Mesothelial cell of epicardium (in vitro differentiated cells): Measurements from ENCODE around the gene C1QL1. TPM values are rescaled to one million over a fixed set of nuclear protein-coding genes. Genes with fewer than 3 reads are reported as not detected.

ENCODE experiments used
- DNase-seq, 2 experiments: peaks; one replicate each; pipeline ENCODE4 v3.0.0; 2021; ENCODE audit warnings: low spot score in 2 of 2; ENCODE audit not compliant: unreplicated experiment in 2 of 2
- H3K27ac Mint-ChIP-seq: 2 replicates; pipeline ENCODE4 v1.8.0; 2021; ENCODE audit warnings: mixed read lengths
- H3K27me3 Mint-ChIP-seq: 2 replicates; pipeline ENCODE4 v1.8.0; 2021; ENCODE audit warnings: low read depth, mixed read lengths
- H3K36me3 Mint-ChIP-seq: 2 replicates; pipeline ENCODE4 v1.8.0; 2021; ENCODE audit warnings: mixed read lengths
- H3K4me1 Mint-ChIP-seq: 2 replicates; pipeline ENCODE4 v1.8.0; 2021; ENCODE audit warnings: mixed read lengths
- H3K4me3 Mint-ChIP-seq: 2 replicates; pipeline ENCODE4 v1.8.0; 2021; ENCODE audit warnings: mild to moderate bottlenecking, moderate library complexity, mixed read lengths
- H3K9me3 Mint-ChIP-seq: 2 replicates; pipeline ENCODE4 v1.8.0; 2021; ENCODE audit warnings: mixed read lengths
- total RNA-seq: library from RNA; stranded (reverse); gene quantifications from 3 replicates; pipeline ENCODE4 v1.2.1, GENCODE V29; 2021
- TF ChIP-seq, protein P1 (sequence below): fragments of 200-600 bp; sonication (generic); IDR thresholded peaks from one replicate; pipeline ENCODE4 v1.5.0; 2021; ENCODE audit warnings: antibody characterized with exemption; ENCODE audit not compliant: unreplicated experiment

The C1QL1 gene
- total RNA-seq, 1 donor from 2014 or later = 3.0 TPM

DNA sequence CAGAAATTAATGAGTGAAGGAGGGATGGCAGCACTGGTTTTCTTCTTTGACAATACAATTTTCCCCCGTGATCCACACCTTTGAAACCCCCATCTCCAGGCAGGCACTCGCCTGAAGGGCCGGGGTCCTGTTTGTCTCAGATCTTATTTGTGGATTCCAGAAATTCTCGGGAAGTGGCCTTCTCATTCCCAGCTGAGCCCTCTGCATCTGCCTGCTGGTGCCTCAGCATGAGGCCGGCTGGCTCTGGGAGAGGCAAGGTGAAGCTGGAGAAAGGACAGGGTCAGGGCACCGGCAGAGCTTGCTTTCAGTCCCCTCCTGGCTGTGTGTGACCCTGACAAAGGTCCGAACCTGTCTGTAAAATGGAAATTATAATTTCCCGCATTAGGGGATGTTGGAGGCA is 35.8 kb upstream of the C1QL1 start:
- no peak for DNase-seq
- Mint-ChIP-seq H3K36me3 (no peaks in the 10 kb centered on the region), H3K27ac (no peak overlapping the region), H3K9me3 (peaks cover 11% of the 10 kb centered on the region), H3K27me3 (peaks cover 16% of the 10 kb centered on the region), H3K4me3 (no peak overlapping the region), H3K4me1 (peaks cover 13% of the 10 kb centered on the region)
- TF ChIP-seq, protein P1, sequence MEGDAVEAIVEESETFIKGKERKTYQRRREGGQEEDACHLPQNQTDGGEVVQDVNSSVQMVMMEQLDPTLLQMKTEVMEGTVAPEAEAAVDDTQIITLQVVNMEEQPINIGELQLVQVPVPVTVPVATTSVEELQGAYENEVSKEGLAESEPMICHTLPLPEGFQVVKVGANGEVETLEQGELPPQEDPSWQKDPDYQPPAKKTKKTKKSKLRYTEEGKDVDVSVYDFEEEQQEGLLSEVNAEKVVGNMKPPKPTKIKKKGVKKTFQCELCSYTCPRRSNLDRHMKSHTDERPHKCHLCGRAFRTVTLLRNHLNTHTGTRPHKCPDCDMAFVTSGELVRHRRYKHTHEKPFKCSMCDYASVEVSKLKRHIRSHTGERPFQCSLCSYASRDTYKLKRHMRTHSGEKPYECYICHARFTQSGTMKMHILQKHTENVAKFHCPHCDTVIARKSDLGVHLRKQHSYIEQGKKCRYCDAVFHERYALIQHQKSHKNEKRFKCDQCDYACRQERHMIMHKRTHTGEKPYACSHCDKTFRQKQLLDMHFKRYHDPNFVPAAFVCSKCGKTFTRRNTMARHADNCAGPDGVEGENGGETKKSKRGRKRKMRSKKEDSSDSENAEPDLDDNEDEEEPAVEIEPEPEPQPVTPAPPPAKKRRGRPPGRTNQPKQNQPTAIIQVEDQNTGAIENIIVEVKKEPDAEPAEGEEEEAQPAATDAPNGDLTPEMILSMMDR = no peak

DNA sequence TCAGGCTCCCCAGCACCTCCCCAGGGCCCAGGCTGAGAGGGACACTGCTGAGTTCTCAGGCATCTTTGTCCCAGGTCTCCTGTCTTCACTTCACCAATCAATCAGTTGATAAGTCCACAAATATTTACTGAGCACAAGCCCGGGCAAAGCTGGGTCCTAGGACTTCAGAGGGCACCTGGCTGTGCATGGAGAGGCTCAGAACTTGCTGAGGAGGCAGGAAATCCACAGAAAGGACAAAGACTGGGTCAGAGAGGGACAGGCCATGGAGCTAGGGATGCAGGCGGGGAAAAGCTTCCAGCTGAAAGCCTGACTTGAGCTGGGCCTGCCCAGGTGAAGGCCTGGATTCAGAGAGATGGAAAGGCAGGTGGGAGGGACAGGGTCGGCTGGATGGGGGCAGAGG is 33.2 kb upstream of the C1QL1 start:
- Mint-ChIP-seq H3K27me3 (peaks cover 14% of the 10 kb centered on the region), H3K9me3 (peaks cover 13% of the 10 kb centered on the region), H3K4me3 (no peak overlapping the region), H3K27ac (no peak overlapping the region), H3K4me1 (peaks cover 13% of the 10 kb centered on the region), H3K36me3 (no peaks in the 10 kb centered on the region)
- DNase-seq = no peak
- TF ChIP-seq, protein P1 = no peak

DNA sequence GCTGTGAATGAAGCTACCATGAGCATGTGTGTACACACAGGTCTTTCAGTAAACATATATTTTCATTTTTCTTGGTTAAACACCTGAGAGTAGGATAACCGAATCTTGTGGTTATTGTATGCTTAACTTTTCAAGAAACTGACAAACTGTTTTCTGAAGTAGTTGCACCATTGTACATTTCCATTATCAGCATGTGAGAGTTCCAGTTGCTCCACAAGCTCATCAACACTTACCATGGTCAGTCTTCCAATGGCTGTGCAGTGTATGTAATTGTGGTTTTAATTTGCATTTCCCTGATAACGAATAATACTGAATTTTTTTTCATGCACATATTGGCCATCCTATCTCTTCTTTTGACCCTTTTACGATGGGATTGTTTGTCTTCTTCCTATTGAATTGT is 31.3 kb upstream of the C1QL1 start:
- peaks cover 13% of the 10 kb centered on the region for H3K9me3 Mint-ChIP-seq
- H3K27me3 Mint-ChIP-seq = peaks cover 16% of the 10 kb centered on the region
- DNase-seq = no peak
- H3K36me3 Mint-ChIP-seq = no peaks in the 10 kb centered on the region
- peaks cover 13% of the 10 kb centered on the region for H3K4me1 Mint-ChIP-seq
- TF ChIP-seq, protein P1 = no peak
- H3K27ac Mint-ChIP-seq = no peak overlapping the region
- no peak overlapping the region for H3K4me3 Mint-ChIP-seq

DNA sequence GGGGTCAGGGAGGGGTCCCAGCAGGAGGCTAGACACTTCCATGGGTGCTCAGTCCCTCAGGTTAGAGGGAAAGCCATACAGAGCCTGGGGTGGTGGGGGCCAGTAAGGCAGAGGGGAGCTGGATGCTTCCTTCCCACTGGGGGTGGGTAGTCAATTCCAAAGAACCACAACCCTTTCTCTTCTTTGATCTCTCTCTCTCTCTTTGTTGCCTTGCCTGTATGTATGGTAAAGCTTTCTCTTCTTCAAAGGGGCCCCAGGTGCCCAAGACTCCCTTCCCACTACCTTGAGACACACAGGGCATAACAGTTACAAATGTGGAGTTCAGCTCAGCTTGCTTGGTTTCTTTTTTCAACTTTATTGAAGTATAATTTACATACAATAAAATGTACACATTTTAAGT is 30.5 kb upstream of the C1QL1 start:
- Mint-ChIP-seq H3K4me3 (no peak overlapping the region), H3K9me3 (peaks cover 13% of the 10 kb centered on the region), H3K4me1 (peaks cover 13% of the 10 kb centered on the region), H3K36me3 (no peaks in the 10 kb centered on the region), H3K27ac (no peak overlapping the region), H3K27me3 (peaks cover 14% of the 10 kb centered on the region)
- DNase-seq = no peak
- TF ChIP-seq, protein P1 = no peak

DNA sequence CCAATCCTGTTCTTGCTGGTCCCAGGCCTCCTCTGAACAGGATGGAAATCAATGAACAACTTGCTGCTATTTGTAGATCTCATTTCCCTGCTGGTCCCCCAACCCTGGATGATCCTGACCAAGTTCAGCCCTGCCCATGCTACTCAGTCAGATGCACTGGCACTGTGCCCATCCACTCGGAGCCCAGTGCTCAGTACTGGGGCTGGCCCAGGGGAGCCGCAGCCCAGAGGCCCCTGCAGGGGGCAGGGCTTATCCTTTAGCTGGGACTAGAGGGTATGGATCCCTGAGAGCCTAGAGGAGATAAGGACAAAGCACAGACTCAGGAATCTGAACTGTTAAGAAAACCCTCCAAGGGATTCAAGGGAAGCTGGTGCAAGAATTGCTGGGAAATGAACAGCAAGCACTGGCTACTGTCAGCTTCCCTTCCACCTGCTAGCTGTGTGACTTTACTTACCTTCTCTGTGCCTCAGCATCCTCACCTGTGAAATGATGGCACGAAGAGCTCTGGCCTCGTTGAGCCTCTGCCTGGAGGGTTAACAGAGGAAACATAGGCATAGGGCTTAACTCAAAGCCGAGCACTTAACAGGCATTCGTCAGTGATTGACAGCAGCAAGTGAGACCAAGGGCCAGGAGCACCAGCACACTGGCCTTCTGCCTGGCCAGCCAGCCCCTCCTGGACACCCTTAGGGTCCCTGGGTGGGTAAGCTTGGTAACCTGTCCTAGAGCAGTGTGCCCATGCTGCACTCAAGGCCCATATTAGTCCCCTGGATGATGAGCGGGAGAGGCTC is 29.8 kb upstream of the C1QL1 start:
- H3K27me3 Mint-ChIP-seq = peaks cover 12% of the 10 kb centered on the region
- H3K27ac Mint-ChIP-seq = no peak overlapping the region
- no peak for DNase-seq
- H3K9me3 Mint-ChIP-seq = peaks cover 13% of the 10 kb centered on the region
- H3K4me3 Mint-ChIP-seq = no peak overlapping the region
- peaks cover 12% of the 10 kb centered on the region for H3K4me1 Mint-ChIP-seq
- no peaks in the 10 kb centered on the region for H3K36me3 Mint-ChIP-seq
- TF ChIP-seq, protein P1 = no peak
